Body of pancreas (tissue), 4 donors: ENCODE results near the gene PNMA8C.

Source experiments
- POLR2A ChIP-seq, 3 donors: fragments of 450-650 bp; IDR thresholded peaks; one replicate each; pipeline ENCODE4 v1.6.1; 2016; ENCODE audit warnings: antibody characterized with exemption in 3 of 3, mild to moderate bottlenecking in 2 of 3
- TF ChIP-seq, protein P1 (sequence below), 7 experiments: fragments of 450-650 bp in 4 of 7; fragments of 200-600 bp in 3 of 7; sonication (generic) in 3 of 7; IDR thresholded peaks; one replicate each; pipeline ENCODE4 v1.5.1; 2016 to 2019; ENCODE audit warnings: antibody characterized with exemption in 7 of 7

DNA sequence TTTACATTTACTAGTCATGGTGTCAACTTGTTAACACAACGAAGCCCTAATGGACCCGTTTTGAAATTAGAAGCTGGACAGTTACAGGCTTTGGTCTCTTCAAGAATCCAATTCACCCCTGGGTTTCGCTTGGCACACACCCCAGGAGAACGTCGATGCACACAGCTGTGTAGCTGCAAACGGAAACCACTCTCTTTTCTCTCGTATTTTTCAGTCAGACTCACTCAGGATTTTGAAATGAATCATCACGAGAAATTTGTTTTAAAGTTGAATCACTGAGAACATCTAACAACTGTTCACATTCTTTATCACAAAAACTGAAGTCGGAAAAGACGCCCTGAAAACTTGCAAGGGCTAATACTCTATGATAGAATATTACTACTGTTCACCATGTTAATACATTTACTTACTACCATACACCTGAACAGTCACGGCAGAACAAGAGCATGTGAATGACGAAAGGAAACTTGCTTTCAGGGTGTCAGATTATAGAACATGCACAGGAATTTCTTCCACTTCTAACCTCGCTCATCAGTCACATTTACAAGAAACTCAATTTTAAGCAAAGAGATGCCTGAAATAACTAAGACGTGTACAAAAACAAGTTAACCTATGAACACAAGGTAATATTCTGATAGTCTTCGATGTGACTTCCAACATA is 37.9 kb upstream of the PNMA8C start:
- TF ChIP-seq, protein P1, sequence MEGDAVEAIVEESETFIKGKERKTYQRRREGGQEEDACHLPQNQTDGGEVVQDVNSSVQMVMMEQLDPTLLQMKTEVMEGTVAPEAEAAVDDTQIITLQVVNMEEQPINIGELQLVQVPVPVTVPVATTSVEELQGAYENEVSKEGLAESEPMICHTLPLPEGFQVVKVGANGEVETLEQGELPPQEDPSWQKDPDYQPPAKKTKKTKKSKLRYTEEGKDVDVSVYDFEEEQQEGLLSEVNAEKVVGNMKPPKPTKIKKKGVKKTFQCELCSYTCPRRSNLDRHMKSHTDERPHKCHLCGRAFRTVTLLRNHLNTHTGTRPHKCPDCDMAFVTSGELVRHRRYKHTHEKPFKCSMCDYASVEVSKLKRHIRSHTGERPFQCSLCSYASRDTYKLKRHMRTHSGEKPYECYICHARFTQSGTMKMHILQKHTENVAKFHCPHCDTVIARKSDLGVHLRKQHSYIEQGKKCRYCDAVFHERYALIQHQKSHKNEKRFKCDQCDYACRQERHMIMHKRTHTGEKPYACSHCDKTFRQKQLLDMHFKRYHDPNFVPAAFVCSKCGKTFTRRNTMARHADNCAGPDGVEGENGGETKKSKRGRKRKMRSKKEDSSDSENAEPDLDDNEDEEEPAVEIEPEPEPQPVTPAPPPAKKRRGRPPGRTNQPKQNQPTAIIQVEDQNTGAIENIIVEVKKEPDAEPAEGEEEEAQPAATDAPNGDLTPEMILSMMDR (IDR thresholded peaks at IDR 0.05) = no peak
- no peak for TF ChIP-seq POLR2A (IDR thresholded peaks at IDR 0.05)
